ENCODE measurements around the gene DEPDC5.
"Not testable (repeated sequence)": the region's sequence is repeated elsewhere in the genome, so short reads cannot be mapped to it uniquely, and the experiment has no call there.

The DEPDC5 gene

DNA sequence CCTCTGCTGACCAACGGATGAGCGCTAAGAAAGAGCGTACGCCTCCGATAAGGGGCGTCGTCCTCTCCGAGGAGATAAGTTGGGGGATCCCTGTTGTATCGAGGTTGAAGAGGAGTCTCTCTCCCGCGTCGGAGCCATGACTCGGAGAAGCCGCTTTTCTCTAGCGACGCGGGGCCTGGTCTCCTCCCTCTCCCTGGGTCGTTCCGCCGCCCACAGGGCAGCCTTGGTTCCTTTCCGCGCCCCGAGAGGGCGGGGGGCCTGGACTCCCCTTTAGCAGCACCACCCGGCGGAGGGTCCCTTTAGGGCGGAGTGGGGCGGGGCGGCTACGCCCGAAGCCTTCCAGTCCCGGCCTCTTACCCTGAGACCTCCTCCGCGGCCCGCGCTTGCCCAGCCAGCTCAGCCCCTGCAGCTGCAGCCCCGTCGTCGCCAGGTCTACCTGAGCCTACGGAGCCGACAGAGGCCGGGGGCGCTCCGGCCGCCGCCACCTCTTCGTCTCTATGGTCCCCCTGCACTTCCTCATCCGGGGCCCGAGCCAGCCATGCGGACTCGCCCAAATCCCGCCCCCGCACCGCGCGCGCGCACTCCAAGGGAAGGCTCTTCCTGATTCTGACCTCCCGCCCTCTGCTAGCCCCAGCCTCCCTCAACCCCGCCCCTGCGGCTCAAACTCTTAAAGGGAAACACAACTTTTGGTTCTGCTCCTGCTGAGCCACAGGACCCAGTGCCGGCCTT is 4.0 kb upstream of the DEPDC5 start, which contains the start of gene PRR14L:
Gene PRR14L, minus strand, starts transcription at position 497 of the 729 bp plus-strand sequence. CDS start 11,272 bp downstream, outside the sequence.
- peak; percentile 97 for DNase-seq

DNA sequence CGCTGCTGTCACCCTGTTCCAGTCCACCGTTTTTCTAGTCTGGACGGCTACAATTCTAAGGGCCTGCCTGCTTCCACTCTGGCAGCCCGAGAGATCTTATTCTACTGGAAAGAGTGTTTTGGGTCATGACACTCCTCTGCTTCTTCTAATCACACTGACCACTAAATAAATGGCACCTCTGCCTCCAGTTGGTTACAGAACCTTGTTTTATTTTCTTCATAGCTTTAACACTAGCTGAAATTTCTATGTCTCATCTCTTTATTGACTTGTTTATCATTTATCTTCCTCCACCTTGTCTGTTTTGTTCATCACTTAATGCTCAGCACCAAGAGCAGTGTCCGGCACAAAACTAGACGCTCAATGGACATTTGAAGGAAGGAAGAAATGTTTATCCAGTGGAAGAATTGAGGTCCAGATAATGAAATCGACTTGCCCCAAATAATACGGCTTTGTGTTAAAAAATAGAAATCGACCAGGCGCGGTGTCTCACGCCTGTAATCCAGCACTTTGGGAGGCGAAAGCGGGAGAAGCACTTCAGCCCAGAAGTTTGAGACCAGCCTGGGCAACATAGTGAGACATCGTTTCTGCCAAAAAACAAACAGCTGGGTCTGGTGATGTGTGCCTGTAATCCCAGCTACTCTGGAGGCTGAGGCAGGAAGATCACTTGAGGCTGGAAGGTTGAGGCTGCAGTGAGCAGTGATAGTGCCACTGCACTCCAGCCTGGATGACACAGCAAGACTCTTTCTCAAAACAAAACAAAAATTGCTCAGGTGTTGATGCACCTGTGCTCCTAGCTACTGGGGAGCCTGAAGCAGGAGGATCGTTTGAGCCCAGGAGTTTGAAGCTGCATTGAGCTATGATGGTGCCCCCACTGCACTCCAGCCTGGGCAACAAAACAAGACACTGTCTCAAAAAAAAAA is 3.2 kb upstream of the DEPDC5 start:
- no peak for DNase-seq

DNA sequence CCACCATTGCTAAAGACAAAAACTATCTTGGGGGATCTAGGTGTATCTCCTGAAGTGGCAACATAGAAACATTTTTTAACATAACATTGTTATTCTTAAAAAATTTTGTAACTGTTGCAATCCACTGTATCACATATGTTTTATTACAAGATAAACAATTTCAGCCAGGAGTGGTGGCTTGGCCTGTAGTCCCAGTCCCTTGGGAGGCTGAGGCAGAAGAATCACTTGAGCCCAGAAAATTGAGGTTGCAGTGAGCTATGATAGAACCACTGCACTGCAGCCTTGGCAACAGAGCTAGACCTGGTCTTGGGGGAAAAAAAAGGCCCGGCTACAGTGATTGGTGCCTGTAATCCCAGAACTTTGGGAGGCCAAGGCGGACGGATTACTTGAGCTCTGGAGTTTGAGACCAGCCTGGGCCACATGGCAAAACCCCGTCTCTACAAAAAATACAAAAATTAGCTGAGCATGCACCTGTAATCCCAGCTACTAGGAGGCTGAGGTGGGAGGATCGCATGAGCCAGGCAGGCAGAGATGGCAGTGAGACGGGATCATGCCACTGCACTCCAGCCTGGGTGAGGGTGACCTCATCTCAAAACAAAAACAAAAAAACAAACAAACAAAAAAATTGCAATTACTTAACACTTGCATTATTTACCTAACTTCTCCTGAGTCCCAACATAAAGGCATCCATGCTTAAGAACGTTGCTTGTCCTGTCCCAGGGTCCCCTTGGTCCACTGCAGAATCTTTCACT is 1.5 kb upstream of the DEPDC5 start:
- no peak for DNase-seq

DNA sequence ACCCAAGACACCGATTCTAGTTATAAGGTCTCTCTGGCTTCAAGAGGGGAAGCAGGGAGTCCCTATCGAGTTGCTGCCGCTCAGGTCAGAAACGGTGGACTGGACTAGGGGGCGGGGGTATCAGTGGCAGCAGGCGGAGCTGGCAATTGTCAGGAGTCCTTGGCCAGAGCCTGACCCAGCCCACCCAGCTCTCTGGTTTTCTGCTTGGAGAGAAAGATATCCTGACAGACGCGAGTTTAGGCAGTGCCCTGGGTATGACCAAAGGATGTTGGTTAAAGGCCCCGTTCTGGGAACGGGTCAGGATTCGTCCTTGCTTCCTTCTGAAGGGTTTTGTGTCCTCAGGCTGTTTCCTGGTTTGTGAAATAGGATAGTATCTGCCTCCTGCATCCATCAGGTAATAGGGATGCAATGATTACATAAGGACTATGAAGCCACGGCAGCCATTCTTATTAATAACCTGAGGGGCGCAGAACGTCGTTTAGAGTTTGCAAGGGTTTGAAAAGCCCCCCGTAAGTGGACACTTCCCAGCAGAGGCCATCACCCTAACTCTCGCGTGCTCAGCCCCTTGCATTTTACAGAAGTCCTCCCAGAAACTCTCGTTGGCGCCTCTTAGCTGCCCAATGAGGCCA is 700 bp upstream of the DEPDC5 start:
- DNase-seq = peak; percentile 20

DNA sequence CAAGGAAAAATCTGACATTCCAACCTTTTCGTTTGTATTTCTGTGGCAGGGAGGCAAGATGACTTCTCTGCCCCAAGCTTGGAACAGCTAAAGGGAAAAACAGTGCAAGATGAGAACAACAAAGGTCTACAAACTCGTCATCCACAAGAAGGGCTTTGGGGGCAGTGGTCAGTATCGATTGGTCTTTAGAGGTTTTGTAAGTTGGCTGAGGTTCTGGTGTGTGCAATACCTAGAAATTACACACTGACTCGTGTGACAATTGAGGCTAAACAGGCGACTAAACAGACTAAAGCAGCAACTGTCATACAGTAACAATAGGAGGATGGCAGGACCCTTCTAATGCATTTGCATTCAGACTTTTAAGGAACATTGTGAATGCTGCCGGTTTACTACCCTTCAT is 994 bp downstream of the DEPDC5 start:
- DNase-seq = no peak

DNA sequence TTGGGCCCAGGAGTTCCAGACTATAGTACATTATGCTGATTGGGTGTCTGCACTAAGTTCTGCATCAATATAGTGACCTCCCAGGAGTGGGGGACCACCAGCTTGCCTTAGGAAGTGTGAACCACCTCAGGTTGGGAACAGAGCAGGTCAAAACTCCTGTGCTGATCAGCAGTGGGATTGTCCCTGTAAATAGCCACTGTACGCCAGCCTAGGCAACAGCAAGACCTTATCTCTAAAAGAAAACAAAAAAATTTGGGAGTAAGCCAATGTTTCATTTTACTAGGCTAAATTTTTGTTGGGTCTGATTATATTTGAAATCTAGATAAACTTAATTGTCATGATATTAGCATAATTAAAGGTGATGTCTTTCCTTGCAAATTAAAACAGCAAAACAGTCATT is 3.4 kb downstream of the DEPDC5 start:
- no peak for DNase-seq

DNA sequence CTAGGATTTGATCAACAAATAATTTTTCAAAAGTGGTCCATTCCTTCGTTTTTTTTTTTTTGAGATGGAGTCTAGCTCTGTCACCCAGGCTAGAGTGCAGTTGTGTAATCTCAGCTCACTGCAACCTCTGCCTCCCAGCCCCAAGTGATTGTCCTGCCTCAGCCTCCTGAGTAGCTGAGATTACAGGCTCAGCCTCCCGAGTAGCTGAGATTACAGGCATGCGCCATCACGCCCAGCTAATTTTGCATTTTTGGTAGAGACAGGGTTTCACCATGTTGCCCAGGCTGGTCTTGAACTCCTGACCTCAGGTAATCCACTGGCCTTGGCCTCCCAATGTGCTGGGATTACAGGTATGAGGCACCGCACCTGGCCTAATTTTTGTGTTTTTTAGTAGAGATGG is 5.0 kb downstream of the DEPDC5 start:
- DNase-seq = not testable (repeated sequence)

DNA sequence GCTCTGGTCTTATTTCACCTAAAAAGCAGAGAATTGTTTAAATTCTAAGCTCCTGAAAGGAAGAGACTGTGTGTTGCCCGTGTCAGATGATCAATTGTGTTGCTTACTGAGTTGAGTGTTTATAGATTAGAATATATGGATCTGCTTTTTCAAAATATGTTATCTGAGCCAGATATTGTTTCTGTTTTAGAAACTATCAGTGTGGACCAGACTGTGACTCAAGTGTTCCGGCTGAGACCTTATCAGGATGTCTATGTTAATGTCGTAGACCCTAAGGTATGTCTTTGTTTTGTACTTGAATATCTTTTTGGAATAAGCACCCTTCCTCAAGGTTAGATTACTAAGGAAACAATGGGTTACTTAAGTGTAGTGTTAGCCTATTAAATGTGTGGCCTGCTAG is 11.0 kb downstream of the DEPDC5 start:
- DNase-seq = no peak

DNA sequence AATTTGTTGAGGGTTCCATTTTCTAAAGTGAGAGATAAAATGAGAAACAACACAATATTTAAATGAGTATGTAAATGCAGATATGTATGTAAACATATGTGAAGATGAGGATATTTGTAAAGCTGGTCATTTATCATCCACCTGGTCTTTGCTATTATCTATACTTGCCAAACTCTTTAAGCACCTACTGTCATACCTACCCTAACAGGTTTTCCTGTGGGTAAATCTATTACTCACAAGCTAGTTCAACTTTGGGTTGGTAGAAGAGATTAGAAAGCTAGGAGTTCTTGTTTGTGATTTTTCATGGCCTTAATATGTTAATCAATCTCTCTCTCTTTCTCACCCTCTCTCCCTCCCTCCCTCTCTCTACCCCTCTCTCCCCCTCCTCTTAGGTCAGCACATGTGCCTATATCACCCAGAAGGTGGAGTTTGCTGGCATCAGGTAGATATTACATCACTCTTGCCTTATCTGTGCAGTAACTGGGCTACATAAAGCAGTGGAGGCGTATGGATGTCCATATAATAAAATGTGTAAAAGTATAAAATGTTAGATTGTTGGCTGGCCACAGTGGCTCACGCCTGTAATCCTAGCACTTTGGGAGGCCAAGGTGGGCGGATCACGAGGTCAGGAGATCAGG is 14.7 kb downstream of the DEPDC5 start:
- no peak for DNase-seq

DNA sequence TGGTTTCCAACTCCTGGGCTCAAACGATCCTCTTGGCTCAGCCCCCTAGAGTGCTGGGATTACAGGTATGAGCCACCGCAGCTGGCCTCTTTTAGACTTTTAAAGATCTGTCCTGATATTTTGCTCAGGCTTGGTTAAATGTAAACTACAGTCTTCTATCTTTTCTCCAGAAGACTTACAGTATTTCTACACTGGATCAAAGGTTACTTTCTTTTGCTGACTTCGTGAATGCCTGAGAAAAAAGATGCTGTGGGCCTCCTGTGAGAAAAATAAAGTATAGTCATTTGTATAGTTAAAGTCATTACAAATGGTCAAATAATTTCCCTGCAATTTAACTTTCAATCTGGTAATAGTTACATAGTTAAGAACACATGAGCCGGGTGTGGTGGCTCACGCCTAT is 19.6 kb downstream of the DEPDC5 start:
- no peak for DNase-seq

DNA sequence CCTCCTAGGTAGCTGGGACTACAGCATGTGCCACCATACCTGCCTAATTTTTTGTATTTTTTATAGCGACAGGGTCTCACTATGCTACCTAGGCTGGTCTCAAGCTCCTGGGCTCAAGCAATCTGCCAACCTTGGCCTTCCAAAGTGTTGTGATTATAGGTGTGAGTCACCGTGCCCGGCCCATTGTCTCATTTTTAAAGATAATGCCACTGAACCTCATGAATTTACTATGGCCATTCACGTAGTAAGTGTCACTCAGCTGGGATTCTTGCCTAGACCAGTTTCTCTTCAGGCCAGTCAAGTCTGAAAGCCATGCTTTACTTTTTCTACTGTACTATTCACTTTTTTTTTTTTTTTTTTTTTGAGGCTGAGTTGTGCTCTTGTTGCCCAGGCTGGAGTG is 22.4 kb downstream of the DEPDC5 start:
- DNase-seq = no peak

DNA sequence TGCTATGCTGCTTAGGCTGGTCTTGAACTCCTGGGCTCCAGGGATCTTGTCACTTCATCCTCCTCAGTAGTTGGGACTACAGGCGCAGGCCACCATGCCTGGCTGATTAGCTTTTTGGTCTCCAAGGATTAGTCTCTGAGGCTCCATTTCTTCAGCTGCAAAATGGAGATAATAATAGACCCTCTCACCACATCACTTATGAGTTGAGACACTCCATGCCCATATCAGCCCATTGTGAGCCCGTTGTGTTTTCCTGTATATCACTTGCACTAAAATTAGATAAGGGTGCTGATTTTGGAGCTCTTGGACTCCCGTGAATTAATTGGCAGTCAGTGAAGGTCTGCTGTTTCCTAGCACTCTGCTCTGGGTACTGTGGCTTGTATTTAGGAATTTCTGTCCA is 36.0 kb downstream of the DEPDC5 start:
- DNase-seq = no peak

DNA sequence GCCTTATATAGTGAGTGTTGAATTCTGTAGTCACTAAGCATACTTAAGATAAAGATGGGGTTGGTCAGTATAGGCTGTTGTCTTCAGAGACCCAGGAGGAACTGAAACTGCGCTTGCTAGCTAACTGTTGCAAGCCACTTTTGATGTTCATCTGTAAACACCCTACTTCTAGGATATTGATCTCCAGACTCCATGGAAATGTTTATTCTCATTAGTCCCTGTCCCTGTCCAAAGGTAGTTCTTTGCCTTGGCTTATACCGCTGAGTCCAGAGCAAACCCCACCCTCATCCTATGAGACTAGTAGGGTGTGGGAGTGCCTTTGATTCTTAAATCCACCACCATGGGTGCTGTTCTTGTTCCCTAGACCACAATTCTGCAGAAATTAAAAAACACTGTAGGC is 36.4 kb downstream of the DEPDC5 start:
- DNase-seq = peak; percentile 33

DNA sequence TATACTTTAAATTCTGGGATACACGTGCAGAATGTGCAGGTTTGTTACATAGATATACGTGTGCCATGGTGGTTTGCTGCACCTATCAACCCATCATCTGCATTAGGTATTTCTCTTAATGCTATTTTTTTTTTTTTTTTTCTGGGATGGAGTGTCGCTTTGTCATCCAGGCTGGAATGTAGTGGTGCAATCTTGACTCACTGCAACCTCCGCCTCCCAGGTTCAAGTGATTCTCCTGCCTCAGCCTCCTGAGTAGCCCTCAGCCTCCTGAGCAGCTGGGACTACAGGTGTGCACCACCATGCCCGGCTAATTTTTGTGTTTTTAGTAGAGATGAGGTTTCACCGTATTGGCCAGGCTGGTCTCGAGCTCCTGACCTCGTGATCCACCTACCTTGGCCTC is 45.5 kb downstream of the DEPDC5 start:
- DNase-seq = not testable (repeated sequence)

DNA sequence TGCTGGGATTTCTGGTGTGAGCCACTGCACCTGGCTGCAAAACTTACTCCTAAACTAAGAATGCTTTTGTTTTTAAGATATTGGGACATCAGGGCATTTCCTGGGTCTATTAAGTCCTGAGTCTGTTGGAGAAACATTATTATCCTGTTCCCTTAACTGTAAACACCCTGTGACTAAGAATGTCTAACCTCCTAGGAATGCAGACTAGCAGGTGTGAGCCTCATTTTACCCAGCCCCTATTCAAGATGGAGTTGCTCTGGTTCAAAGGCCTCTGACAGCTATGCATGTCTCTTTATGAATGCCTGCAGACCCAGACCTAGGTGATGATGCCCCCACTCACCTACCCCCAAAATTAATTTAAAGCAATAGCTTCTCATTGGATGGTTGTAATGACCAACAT is 46.2 kb downstream of the DEPDC5 start:
- DNase-seq = no peak

DNA sequence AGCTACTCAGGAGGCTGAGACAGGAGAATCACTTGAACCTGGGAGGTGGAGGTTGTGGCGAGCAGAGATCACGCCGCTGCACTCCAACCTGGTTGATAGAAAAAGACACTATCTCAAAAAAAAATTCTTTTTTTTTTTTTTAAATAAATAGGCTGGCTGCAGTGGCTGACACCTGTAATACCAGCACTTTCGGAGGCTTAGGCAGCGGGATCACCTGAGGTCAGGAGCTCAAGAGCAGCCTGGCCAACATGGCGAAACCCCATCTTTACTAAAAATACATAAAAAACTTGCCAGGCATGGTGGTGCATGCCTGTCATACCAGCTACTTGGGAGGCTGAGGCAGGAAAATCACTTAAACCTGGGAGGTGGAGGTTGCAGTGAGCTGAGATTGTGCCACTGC is 47.0 kb downstream of the DEPDC5 start:
- DNase-seq = not testable (repeated sequence)

DNA sequence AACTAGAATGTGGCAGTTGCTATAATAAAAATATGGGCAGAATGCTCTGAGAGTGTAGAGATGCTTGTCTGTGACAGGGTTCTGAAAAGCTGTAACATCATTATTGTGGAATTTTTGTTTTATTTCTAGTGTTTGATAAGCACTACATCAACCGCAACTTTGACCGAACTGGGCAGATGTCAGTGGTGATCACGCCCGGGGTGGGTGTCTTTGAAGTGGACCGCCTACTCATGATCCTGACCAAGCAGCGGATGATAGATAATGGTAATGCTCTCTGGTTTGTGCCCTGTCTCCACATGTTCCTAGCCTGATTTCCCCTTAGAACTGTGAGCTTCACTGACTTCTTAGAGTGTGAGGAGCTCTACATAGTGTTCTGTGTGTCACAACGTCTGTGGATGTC is 48.8 kb downstream of the DEPDC5 start:
- DNase-seq = no peak

DNA sequence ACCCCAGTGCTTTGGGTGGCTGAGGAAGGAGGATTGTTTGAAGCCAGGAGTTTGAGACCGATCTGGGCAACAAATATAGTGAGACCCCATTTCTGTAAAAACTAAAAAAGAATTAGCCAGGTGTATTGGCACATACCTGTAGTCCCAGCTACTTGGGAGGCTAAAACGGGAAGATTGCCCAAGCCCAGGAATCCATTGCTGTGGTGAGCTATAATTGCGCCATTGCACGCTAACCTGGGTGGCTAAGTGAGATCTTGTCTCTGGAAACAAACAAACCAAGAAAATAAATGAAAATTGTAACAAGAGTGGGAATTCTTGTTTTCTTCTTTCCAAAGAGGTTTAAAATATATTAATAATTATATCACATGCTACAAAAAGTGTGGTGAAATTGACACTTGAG is 52.9 kb downstream of the DEPDC5 start:
- no peak for DNase-seq

DNA sequence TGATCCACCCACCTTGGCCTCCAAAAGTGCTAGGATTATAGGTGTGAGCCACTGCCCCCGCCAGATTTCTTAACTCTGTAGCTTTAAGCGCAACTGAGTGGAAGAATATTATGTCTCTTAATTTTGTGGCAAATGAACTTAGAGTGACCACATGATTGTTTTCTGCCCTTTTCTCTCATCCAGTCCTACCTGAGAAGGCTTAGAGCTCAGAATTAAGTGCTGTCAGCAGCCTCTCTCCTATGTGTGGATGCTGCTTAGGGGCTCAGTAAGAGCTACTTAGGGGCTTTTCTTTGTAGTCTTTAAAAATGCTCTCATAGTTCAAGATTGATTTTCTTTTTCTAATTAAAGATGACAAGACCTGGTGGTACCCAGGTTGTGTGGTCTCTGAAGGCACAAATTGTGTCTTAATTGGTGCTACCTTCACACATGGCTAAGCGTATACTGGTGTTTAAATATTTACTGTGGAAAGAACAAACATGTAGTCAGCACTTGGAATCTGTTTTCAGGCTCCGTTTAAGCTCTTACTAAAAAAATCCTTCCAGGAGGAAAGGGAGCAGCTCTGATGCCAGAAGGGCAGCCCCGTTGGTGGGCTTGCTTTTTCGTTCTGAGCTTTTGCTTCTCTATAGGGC is 59.3 kb downstream of the DEPDC5 start:
- no peak for DNase-seq

DNA sequence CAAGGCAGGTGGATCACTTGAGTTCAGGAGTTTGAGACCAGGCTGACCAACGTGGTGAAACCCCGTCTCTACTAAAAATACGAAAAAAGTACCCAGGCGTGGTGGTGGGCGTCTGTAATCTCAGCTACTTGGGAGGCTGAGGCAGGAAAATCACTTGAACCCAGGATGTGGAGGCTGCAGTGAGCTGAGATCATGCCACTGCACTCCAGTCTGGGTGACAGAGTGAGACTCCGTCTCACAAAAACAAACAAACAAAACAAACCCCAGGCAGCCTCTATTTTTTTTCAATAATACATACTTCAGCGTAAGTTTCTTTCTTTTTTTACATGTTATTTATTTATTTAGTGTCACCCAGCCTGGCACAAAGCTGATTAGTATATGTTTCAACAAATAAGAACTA is 60.1 kb downstream of the DEPDC5 start:
- not testable (repeated sequence) for DNase-seq

DNA sequence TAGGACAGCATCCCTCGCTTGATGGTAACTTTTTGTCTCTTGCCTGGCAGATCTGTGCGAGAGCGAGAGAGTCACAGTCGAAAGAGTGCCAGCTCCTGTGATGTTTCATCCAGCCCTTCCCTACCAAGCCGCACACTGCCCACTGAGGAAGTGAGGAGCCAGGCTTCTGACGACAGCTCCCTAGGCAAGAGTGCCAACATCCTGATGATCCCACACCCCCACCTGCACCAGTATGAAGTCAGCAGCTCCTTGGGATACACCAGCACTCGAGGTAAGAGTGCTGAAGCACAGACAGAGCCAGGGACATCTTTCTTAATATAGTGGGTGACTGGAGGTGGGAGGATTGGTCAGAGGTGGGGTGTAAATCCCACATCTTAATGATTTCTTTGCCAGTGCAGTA is 61.1 kb downstream of the DEPDC5 start:
- no peak for DNase-seq

DNA sequence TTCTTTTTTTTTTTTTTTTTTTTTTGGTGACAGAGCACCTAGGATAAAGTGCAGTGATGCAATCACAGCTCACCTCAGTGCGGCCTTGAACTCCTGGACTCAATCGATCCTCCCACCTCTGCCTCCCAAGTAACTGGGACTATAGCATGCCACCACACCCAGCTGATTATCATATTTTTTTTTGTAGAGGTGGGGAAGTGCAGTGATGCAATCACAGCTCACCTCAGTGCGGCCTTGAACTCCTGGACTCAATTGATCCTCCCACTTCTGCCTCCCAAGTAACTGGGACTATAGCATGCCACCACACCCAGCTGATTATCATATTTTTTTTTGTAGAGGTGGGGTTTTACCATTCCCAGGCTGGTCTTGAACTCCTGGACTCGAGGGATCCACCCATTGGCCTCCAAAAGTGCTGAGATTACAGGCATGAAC is 61.6 kb downstream of the DEPDC5 start:
- not testable (repeated sequence) for DNase-seq
